NT2/D1 (cell line): ENCODE measurements around the gene GCN1.

Experiments
- SUZ12 ChIP-seq: IDR thresholded peaks from 2 replicates; pipeline ENCODE4 v1.6.1; 2011; ENCODE audit not compliant: insufficient read length, insufficient read depth; ENCODE audit errors: extremely low read depth
- YY1 ChIP-seq: IDR thresholded peaks from 2 replicates; pipeline ENCODE4 v1.6.1; 2011; ENCODE audit not compliant: insufficient read length, insufficient read depth
- ZNF274 ChIP-seq: IDR thresholded peaks from 2 replicates; pipeline ENCODE4 v1.6.1; 2011; ENCODE audit warnings: mild to moderate bottlenecking, low read depth, low read length

- no peak for TF ChIP-seq ZNF274
- no peak for TF ChIP-seq YY1
- TF ChIP-seq SUZ12 = no peak
These were observed 79.4 kb downstream of the GCN1 start for GRCh38 chr12:120115066-120115465.
